CD4-positive, alpha-beta T cell (primary cell): ENCODE measurements around the gene NR2C2. TPM values are rescaled to one million over a fixed set of nuclear protein-coding genes. Genes with fewer than 3 reads are reported as not detected.

Experiments
- ATAC-seq: fragments of 200-7000 bp; cut with Tn5 transposase; one replicate; pipeline ENCODE4 v1.10.0; 2022; ENCODE audit warnings: mild to moderate bottlenecking; ENCODE audit not compliant: poor library complexity
- CTCF ChIA-PET: fragments of 350-600 bp; sonication (Branson Sonifier 250); formaldehyde crosslinking; loops from one replicate; lab custom pipeline; 2021; ENCODE audit warnings: antibody characterized with exemption, inconsistent platforms; lab: Charles Lee
- POLR2A ChIA-PET: fragments of 350-600 bp; sonication (Branson Sonifier 250); formaldehyde crosslinking; loops from one replicate; lab custom pipeline; 2021; ENCODE audit warnings: antibody characterized with exemption, inconsistent platforms; lab: Charles Lee
- DNase-seq, 14 experiments: peaks; one replicate each; pipeline ENCODE4 v3.0.0-alpha.2; 2013 to 2020; ENCODE audit warnings: mixed read lengths in 2 of 14
- H3K27ac ChIP-seq, 2 donors: one replicate each; pipeline versions ENCODE4 v1.5.1 to v1.7.0; 2013; ENCODE audit warnings: low read length in 2 of 2, low read depth in 1 of 2, mild to moderate bottlenecking in 1 of 2
- H3K27me3 ChIP-seq, 2 experiments: 1 replicate in 1 of 2; 2 replicates in 1 of 2; pipeline versions ENCODE4 v1.6.1 to v1.7.0; 2013; ENCODE audit warnings: low read length in 2 of 2, control low read depth in 1 of 2, mild to moderate bottlenecking in 1 of 2, moderate library complexity in 1 of 2; ENCODE audit not compliant: insufficient read depth in 2 of 2, control insufficient read depth in 1 of 2
- H3K36me3 ChIP-seq: one replicate; pipeline ENCODE4 v1.6.1; 2013; ENCODE audit warnings: low read length, control low read depth; ENCODE audit not compliant: insufficient read depth
- H3K4me1 ChIP-seq: one replicate; pipeline ENCODE4 v1.6.1; 2013; ENCODE audit warnings: low read length, control low read depth; ENCODE audit not compliant: insufficient read depth
- H3K4me3 ChIP-seq: one replicate; pipeline ENCODE4 v1.5.1; 2013; ENCODE audit warnings: mild to moderate bottlenecking, low read length, moderate library complexity
- H3K9me3 ChIP-seq, 2 experiments: 1 replicate in 1 of 2; 2 replicates in 1 of 2; pipeline versions ENCODE4 v1.6.1 to v1.7.0; 2013; ENCODE audit warnings: low read length in 2 of 2, mild to moderate bottlenecking in 2 of 2, control low read depth in 1 of 2, moderate library complexity in 1 of 2; ENCODE audit not compliant: control insufficient read depth in 1 of 2, insufficient read depth in 1 of 2
- H3K27ac Mint-ChIP-seq: one replicate; pipeline ENCODE4 v1.8.0; 2020; ENCODE audit warnings: mixed read lengths
- H3K27me3 Mint-ChIP-seq: one replicate; pipeline ENCODE4 v1.8.0; 2021; ENCODE audit warnings: mixed read lengths
- H3K36me3 Mint-ChIP-seq: one replicate; pipeline ENCODE4 v1.8.0; 2021; ENCODE audit warnings: low read depth, mixed read lengths
- H3K4me1 Mint-ChIP-seq: one replicate; pipeline ENCODE4 v1.8.0; 2021; ENCODE audit warnings: low read depth, mixed read lengths
- H3K4me3 Mint-ChIP-seq: one replicate; pipeline ENCODE4 v1.8.0; 2020; ENCODE audit warnings: mild to moderate bottlenecking, mixed read lengths
- H3K9me3 Mint-ChIP-seq: one replicate; pipeline ENCODE4 v1.8.0; 2020; ENCODE audit warnings: mixed read lengths
- intact Hi-C, 2 experiments: fragments of 100-400 bp; cut with DNase I in 1 of 2; cut with micrococcal nuclease in 1 of 2; formaldehyde crosslinking; loops; one replicate each; pipeline versions ENCODE4 v1.15.1 to v1.9.0; 2023 to 2025; cut with DNase I, micrococcal nuclease
- total RNA-seq, 174 experiments: library from RNA in 2 of 174; stranded (reverse) in 2 of 174; gene quantifications; one replicate each; pipeline ENCODE4 v1.2.3 and lab custom pipeline; 2021 to 2026
- TF ChIP-seq, protein P1 (sequence below): fragments of 200-600 bp; IDR thresholded peaks from one replicate; pipeline ENCODE4 v1.8.0; 2022; ENCODE audit warnings: antibody characterized with exemption, mild to moderate bottlenecking

Gene NR2C2
- total RNA-seq, 2 experiments from 2014 or later = 37.0 to 42.1 TPM

DNA sequence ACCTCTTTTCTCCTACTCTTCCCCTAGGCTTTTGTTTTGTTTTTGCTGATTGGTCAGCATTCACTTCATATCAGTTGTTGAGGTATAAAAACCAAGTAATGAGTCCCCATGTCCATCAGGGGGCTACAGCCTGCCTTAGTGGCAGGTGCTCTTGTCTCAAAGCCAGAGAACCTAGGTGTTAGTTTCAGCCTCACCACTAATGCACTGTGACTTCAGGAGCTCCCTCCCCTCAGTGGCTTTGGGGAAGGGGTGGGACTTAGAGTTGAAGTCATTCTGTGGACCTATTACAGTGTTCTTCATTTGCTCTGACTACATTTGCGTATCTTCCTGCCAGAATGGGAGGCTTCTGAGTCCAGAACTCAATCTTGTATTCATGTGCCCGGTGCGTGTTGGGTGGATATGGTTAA, 41.6 kb downstream of the NR2C2 start:
- no peaks in the 10 kb centered on the region for H3K9me3 Mint-ChIP-seq
- CTCF ChIA-PET = no interaction called here

DNA sequence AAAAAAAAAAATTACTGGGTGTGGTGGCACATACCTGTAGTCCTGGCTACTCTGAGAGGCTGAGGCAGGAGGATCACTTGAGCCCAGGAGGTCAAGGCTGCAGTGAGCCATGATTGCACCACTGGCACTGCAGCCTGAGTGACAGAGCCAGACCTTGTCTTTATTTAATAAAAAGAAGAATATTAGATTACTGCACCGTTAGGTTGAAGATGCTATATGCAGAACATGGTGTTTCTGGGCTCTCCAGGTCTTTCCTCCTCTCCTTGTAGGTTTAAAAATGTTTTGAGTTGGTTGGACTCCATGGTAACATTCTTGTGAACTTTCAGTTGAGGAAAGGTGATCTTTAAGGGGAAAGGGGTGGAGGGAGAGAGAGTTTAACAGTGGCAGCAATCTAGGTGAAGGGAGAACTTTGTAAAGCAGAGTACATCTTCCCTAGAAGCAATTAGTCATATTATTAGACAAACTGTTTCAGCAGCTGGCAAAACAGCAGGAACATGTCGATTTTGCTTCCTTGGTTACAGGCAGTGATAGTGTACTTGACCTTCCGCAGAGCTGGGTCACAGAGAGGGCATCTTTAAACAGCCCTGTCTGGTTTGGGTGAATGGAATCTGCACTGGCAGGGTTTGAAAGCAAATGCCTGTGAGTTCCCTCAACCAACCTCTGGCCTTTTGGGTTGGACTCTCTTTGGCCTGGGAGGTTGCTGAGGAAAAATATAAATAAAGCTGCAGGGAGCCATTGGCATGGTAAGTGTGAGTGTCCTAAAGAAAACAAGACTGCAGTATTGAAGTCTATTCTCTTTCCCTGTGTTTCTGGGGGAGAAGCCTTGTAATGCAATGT, 42.8 kb downstream of the NR2C2 start:
- ATAC-seq = no peak
- Histone ChIP-seq H3K27me3 (no peaks in the 10 kb centered on the region), H3K9me3 (no peaks in the 10 kb centered on the region), H3K27ac (no peak overlapping the region), H3K4me3 (no peak overlapping the region), H3K36me3 (no peaks in the 10 kb centered on the region), H3K4me1 (peaks cover 8% of the 10 kb centered on the region)
- Mint-ChIP-seq H3K27ac (peak overlapping the region; percentile 35), H3K36me3 (peaks cover 2% of the 10 kb centered on the region), H3K4me1 (peaks cover 69% of the 10 kb centered on the region), H3K4me3 (no peak overlapping the region), H3K27me3 (no peaks in the 10 kb centered on the region), H3K9me3 (no peaks in the 10 kb centered on the region)
- no peak for DNase-seq
- POLR2A ChIA-PET = no interaction called here
- TF ChIP-seq, protein P1, sequence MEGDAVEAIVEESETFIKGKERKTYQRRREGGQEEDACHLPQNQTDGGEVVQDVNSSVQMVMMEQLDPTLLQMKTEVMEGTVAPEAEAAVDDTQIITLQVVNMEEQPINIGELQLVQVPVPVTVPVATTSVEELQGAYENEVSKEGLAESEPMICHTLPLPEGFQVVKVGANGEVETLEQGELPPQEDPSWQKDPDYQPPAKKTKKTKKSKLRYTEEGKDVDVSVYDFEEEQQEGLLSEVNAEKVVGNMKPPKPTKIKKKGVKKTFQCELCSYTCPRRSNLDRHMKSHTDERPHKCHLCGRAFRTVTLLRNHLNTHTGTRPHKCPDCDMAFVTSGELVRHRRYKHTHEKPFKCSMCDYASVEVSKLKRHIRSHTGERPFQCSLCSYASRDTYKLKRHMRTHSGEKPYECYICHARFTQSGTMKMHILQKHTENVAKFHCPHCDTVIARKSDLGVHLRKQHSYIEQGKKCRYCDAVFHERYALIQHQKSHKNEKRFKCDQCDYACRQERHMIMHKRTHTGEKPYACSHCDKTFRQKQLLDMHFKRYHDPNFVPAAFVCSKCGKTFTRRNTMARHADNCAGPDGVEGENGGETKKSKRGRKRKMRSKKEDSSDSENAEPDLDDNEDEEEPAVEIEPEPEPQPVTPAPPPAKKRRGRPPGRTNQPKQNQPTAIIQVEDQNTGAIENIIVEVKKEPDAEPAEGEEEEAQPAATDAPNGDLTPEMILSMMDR = no peak
- intact Hi-C loops = no loop called here
- CTCF ChIA-PET = no interaction called here

More for the DNA sequence above, 41.6 kb downstream of the NR2C2 start:
- ATAC-seq = peak; percentile 81
- Histone ChIP-seq H3K27me3 (no peaks in the 10 kb centered on the region), H3K4me3 (no peak overlapping the region), H3K4me1 (peaks cover 8% of the 10 kb centered on the region), H3K36me3 (no peaks in the 10 kb centered on the region), H3K27ac (no peak overlapping the region), H3K9me3 (no peaks in the 10 kb centered on the region)
- Mint-ChIP-seq H3K4me1 (peaks cover 71% of the 10 kb centered on the region), H3K4me3 (no peak overlapping the region), H3K36me3 (peaks cover 9% of the 10 kb centered on the region), H3K27me3 (no peaks in the 10 kb centered on the region), H3K27ac (peak overlapping the region; percentile 7)
- POLR2A ChIA-PET = no interaction called here
- TF ChIP-seq, protein P1 = no peak
- DNase-seq = peak in 3 of 14 experiments; percentile 13 to 37 (median 15)
- intact Hi-C loops = no loop called here

DNA sequence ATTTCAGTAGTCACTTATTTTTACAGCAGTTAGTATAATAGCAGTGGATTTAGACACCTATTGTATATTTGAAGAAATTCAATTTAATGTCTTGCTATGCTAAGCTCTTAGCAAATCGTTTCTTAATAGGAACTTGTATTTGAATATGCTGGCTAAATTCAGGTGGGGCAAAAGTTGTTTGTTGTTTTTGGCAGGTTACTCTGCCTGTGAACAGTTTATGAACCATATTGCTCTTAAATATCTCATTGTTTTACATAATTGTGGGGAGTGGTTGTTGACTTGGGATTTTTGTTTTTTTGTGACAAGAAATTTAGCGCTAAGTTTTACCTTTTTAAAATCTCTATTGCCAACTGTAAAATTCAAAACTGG, 43.4 kb downstream of the NR2C2 start:
- H3K9me3 ChIP-seq = no peaks in the 10 kb centered on the region
- H3K9me3 Mint-ChIP-seq = no peaks in the 10 kb centered on the region
- peaks cover 65% of the 10 kb centered on the region for H3K4me1 Mint-ChIP-seq
- ATAC-seq (no peak), DNase-seq (no peak)
- H3K27me3 ChIP-seq = no peaks in the 10 kb centered on the region
- peaks cover 8% of the 10 kb centered on the region for H3K4me1 ChIP-seq
- TF ChIP-seq, protein P1 = no peak
- no peak overlapping the region for H3K4me3 Mint-ChIP-seq
- H3K36me3 ChIP-seq = no peaks in the 10 kb centered on the region
- ChIA-PET CTCF (no interaction called here), POLR2A (no interaction called here)
- peak overlapping the region; percentile 70 for H3K27ac Mint-ChIP-seq
- intact Hi-C loops = no loop called here
- no peaks in the 10 kb centered on the region for H3K27me3 Mint-ChIP-seq
- H3K27ac ChIP-seq = no peak overlapping the region
- no peak overlapping the region for H3K4me3 ChIP-seq
- peaks cover 8% of the 10 kb centered on the region for H3K36me3 Mint-ChIP-seq
